HG03280 (cell line): Measurements from ENCODE around the gene ZSCAN23.

Experiments used
- ATAC-seq: cut with Tn5 transposase; IDR thresholded peaks from one replicate; pipeline ENCODE4 v1.9.1; 2021; ENCODE audit warnings: mild to moderate bottlenecking, moderate library complexity; ENCODE audit not compliant: unreplicated experiment

The ZSCAN23 gene

DNA sequence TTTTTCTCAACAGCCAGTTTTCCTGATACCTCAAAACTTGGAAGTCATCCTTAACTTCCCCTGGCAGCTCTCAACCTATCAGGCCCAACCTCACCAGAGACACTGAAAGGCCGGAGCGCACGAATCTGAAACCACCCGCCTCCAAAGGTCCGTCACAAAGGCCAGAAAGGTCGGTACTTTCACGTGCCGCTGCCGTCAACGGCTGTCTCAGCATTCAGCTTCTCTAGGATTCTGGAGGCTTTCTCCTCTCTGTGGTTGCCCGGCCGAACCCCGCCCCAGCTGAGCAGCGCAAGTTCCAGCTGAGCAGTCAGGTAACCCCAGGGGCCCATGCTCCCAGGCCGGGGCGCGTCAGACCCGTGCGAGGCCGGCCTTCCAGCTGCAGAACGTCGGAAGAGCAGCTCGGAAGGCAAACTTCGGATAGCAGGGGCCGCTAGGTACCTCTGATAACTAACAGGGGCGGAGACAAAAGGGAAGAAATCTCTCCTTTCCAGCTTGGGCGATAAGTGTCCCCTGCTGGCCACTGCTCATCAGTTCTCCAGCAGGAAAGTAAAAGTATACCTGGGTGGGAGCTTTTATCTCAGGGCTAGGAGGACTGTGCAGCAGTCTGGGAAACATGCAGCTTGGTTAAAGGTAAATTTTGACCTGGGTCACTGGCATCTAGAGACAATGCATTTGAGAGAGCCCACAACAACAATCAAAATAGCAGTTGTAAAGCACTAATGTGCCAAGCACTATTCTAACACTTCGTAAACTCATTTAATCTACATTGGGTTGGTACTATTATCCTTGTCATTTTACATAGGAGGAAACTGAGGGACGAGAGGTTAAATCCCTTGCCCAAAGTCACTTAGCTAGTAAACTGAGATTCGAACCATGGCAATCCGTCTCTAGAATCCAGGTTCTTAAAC lies 59.8 kb downstream of the ZSCAN23 start:
- ATAC-seq: peak; percentile 94
